NK-92 (cell line): ENCODE results near the gene SLC9A3.
"Not testable (repeated sequence)": the region's sequence is repeated elsewhere in the genome, so short reads cannot be mapped to it uniquely, and the experiment has no call there.

ENCODE experiments used
- DNase-seq: peaks from one replicate; lab custom pipeline; 2025; ENCODE audit not compliant: unreplicated experiment; lab: John Stamatoyannopoulos, UW

SLC9A3 gene

DNA sequence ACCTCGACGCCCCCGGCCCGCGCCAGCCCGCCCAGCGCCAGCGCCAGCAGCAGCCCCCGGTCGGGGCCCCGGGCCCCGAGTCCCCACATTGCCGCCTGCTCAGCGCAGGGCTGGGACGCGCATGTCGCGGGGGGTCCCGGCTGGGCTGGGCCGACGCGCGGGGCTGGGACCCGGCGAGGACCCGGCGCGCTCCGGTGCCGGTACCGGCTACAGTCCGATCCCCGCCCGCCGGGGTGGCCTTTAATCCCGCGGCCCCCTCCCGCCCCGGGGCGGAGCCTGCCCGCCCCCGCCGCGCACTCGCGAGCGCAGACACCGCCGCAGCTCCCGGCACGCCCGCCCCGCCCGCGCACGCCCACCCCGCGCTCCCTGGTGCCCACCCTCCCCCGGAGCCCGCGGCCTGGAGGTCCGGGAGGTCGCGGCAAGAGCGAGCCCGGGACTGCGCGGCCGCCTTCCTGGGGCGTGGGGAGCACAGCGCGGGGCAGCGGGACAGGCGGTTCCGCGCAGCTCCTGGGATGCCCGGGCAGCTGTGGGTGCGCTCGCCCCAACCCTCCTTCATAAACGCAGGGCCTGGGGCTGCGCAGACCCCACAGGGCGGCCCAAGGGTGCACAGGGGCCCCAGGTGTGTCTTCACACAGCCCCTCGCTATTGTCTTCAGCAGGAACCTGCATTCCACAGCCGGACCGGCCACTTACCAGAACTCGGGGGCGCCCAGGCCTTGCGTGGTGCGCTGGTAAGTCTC is at the start of gene SLC9A3:
TSS of gene SLC9A3 (minus strand) at position 216 of the 739 bp plus-strand sequence.
- no peak for DNase-seq

DNA sequence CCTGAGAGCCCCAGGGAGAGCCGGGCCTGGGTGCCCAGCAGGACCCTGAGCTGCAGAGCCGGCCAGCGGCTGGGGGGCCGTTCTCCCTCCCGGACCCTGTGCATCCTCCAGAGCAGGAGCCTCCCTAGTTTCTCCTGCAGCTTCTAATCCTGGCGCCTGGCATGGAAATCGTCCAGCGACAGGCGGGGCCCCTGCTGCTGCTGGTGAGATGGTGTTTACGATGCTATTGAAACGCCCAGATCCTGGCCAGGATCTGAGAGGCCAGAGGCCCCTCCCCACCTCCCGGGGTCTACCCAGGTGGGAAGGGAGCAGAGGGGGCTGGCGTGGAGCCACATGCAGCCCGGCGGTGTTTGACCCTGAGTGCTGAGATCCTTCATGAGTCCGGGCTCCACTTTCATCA is 49.7 kb upstream of the SLC9A3 start:
- no peak for DNase-seq

- DNase-seq, result no peak
Measured at GRCh38 chr5:573206-573605, 49.0 kb upstream of the SLC9A3 start.

GRCh38 chr5:572398-573019 is 48.3 kb upstream of the SLC9A3 start:
- DNase-seq, result no peak

- no peak for DNase-seq
Measured at GRCh38 chr5:571791-572190, 47.5 kb upstream of the SLC9A3 start.

DNA sequence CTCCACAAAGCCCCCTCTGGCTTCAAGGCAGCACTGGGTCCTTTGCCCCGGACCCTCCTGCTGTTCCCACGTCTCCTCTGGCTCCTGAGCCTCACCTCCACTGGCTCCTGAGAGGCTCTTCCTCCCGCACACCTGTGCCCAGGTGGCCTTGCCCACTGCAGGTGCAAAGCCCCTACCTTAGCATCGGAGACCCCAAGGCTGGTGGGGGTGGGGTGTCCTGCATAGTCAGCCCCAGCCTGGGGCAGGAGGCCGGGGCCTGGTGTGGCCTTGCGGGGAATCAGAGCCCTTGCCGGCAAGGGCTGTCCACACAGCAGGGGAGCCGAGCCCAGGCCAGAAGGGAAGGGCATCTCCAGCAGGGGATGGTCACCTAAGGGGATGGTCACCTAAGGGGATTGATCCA is 46.6 kb upstream of the SLC9A3 start:
- no peak for DNase-seq

DNA sequence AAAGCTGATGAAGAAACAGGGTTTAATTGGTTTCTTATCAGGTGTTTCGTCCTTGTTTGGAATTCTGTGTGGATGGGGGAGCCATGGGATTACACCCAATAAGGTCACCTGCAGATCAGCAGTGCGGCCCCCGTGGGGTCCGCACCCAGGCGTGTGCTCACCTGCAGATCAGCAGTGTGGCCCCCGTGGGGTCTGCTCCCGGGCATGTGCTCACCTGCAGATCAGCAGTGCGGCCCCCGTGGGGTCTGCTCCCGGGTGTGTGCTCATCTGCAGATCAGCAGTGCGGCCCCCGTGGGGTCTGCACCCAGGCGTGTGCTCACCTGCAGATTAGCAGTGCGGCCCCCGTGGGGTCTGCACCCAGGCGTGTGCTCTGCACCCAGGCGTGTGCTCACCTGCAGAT is 46.2 kb upstream of the SLC9A3 start:
- no peak for DNase-seq

DNA sequence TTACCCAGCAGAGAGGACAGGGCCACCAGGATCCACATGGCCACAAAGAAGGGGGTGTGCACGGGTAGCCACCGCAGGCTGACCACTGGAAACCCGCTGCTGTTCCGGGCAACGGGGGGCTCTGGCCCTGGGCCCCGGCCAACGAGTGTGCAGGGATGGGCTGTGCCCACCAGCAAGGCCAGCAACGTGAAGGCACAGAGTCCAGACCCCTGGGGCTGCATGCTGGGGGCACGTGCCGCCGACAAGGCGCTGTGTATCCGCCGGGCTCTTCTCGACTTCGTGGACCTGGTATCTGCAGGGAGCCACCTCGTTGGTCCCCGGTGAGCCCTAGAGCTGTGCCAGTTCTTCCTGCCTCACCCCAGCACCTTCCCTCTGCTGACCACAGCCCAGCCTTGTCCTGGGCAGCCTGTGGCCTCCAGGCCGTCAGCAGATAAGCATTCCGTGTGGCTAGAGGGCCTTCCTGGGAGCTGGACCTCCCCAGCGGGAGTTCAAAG is 45.7 kb upstream of the SLC9A3 start:
- DNase-seq, result no peak

DNA sequence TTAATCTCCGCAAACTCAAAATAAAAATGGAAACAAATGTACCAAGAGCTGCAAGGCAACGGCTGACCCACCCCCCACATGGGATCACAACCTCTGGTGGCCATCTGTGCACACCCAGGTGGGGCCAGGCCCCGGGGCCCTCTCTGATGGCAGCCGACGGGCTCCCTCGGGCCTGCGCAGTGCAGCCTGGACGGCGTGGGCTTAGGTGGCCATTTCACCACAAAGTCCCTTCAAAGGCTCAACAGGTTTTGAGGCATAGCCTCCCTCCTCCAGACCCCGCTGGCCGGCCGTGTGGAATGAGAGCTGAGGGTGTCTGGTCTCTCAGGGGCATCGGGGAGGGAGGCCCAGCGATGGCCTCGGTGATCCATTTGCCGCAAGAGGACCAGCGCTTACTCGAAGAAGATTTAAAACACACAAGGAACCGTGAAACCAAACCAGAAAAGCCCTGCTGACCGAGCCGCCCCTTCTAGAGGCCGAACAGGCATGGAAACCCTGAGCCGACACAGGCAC is 45.2 kb upstream of the SLC9A3 start:
- no peak for DNase-seq

DNA sequence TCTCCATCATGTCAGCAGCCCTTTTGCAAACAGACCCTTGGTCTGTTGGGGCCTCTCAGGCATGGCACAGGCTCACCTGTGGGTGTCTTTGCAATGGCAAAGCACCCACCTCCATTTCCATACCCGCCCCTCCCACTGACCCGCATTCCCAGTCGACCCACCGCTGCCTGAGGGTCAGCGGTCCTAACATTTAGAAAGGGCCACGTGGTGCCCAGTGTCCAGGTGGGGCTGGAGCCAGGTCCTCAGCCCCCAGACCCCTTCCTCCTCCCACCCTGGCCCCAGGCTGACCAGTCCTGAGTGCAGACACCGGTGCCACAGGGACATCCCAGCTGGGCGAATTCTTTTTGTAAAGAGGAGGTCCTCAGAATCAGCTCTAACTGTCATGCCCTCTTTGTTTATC is 44.6 kb upstream of the SLC9A3 start:
- DNase-seq, result no peak

DNA sequence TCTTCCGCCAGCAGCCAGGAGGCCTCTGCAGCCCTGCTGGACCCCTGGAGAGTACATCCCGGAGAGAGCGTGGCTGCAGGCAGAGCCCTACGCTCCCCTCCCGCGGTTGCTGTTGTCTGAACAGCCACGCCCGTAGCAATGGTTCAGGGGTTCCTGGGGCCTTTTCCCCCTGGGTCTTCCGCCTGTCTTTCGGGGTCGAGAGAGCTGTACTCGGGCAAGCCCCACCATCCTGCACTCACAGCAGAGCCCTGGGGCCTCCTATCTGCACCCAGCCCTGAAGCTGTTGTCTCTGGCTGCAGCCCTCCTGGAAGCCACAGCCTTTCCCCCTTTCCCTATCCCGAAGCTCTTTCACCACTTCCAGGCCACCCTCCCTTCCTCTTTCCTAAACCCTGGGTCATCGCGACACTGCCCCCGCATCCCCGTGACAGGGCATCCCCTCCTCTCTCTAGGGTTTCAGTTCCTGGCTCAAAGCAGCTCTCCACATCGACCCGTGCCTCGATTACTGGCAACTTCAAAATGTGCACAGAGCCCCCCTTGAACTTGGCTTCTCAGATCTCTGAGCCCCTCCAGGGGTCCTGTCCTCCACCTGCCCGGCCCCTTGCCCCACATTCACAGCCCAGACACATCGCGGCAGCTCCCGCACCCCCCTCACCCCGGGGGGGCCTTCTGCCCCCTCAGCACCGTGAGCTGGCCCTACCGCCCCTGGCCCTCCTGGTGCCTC is 44.0 kb upstream of the SLC9A3 start:
- DNase-seq, result no peak

GRCh38 chr5:567664-568060 is 43.4 kb upstream of the SLC9A3 start:
- no peak for DNase-seq

DNA sequence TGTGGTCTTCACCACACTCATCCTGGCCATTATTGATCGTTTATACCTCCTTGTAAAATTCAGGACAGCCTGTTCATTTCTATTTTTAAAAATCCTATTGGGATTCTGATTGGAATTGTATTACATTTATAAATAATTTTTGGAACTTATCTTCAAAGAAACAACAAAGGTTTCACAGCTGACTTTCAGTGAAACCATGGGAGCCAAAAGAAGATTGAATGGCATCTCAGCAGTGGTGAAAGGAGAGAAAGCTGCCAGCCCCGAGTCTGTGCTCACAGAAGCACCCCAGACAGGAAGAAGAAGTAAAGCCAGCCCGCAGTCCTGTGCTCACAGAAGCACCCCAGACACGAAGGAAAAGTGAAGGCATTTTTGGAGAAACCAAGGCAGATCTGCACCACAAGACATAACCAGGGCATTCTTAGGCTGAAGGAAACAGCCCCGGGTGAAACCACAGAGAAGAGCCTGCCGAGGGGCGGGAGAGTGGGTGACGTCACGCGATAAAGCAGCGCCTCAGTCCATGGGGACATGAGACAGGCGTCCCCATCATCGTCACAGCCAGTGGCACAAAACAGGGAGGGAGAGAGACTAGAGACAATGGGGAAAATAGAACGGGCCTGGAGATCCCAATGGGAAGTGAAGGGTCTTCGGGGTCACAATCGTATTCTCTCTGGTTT is 42.5 kb upstream of the SLC9A3 start:
- DNase-seq, result no peak

DNA sequence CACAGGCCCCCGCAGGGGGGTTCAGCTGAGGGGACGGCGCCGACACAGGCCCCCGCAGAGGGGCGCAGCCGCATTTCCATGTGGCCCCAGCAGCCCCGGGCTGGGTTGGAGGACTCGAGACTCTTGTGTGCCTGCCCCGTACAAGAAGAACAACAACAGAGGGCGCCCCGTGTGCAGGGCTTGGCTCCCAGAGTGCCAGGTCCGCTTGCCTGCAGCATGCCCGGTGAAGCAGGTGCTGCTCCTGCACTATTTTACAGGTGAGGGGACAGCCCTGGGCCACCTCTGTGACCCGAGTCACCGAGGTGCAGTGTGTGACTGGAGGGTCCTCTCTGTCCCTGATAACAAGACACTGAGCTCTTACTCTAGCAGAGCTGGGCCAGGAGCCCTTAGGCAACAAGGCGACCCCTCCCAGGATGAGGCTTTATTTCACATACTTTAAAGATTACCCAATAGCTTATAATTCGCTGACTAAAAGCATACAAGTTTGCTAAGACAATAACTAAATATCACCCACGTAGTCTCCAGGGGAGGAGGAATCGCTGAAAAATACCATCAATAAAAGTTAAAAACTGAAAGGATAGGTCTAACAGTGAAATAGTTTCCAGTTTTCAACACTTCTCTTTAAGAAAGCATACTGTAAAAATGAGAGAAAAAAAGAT is 41.7 kb upstream of the SLC9A3 start:
- DNase-seq, result no peak

- no peak for DNase-seq
Measured at GRCh38 chr5:561408-561807, 37.2 kb upstream of the SLC9A3 start.

DNA sequence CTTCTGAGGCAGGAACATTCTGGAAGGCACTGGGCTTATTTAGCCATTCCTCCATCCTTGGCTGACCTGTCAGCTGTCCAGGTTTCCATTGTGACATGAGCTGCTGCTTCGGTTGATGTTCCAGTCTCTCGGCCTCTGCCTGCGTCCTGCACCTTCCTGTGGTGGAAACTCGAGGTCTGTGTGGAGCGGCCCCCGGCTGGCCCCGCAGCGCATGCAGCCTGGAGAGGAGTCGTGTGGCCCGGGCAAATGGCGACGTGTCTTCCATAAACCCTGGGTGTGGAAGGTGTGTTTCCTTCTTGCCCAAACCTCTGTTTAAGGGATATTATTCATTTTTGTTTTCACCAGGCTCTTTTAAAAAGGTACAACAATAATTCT is 36.5 kb upstream of the SLC9A3 start:
- no peak for DNase-seq

- DNase-seq, result no peak
Measured at GRCh38 chr5:558871-559503, 34.7 kb upstream of the SLC9A3 start.

GRCh38 chr5:558326-558725 is 34.1 kb upstream of the SLC9A3 start:
- no peak for DNase-seq

DNA sequence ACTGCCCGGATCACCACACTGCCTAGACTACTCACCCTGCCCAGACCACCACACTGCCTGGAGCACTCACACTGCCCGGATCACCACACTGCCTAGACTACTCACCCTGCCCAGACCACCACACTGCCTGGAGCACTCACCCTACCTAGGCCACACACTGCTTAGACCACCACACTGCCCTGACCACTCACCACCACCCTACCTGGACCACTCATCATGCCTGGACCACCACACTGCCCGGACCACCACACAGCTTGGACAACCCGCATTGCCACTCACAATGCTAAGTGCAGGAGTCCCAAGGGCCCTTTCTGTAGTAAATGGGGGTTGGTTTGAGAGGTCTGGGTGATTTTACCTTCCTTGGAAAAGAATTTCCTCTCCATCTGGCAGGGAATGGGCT is 33.7 kb upstream of the SLC9A3 start:
- not testable (repeated sequence) for DNase-seq

GRCh38 chr5:556909-557441 is 32.7 kb upstream of the SLC9A3 start:
- DNase-seq, result no peak
